HG02884 (cell line): ENCODE data around the gene PSMB3.
"Not testable (repeated sequence)": the region's sequence is repeated elsewhere in the genome, so short reads cannot be mapped to it uniquely, and the experiment has no call there.

ENCODE experiments used
- ATAC-seq: cut with Tn5 transposase; IDR thresholded peaks from one replicate; pipeline ENCODE4 v1.9.1; 2021; ENCODE audit warnings: mild to moderate bottlenecking, moderate library complexity; ENCODE audit not compliant: unreplicated experiment

Gene PSMB3

DNA sequence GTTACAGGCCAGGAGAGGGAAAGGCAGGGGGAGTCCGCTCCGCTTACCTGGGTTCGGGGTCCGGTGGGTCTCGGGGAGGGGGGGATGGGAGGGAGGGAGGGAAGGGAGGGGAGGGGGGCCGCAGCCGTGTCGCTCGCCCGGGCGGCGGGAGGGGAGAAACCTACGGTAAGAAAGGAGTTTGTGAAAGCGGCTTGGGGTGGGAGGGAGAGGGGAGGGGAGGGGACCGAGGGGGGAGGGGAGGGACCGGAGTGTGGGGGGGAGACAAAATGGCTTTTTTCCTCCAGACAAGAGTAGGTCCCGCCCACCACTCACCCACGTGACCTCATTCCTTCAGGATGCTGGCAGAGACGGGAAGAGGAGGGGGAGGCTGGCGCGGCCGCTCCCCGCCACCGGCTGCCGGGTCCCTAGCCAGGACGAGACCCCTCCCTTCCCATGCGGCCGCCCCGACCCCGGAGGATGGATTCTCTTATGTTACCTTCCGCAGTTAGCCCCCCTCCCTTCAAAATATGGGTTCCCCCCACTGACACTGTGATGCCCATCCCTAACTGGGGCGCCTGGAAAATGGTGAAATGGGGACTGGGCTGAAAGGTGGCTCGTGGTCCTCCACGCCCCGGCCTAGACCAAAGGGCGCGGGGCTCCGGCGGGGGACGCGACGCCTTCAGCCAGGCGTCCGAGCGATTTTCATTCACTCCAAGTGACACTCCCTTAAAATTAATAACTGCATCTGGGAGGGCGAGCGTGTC is 4.2 kb upstream of the PSMB3 start, which contains the start of gene PCGF2:
Gene PCGF2 (minus strand): TSS at position 188 of the 743 bp plus-strand sequence. CDS start 7,934 bp downstream, outside the sequence.
- no peak for ATAC-seq

- no peak for ATAC-seq
Observed at GRCh38 chr17:38748892-38749222, 3.7 kb upstream of the PSMB3 start.

DNA sequence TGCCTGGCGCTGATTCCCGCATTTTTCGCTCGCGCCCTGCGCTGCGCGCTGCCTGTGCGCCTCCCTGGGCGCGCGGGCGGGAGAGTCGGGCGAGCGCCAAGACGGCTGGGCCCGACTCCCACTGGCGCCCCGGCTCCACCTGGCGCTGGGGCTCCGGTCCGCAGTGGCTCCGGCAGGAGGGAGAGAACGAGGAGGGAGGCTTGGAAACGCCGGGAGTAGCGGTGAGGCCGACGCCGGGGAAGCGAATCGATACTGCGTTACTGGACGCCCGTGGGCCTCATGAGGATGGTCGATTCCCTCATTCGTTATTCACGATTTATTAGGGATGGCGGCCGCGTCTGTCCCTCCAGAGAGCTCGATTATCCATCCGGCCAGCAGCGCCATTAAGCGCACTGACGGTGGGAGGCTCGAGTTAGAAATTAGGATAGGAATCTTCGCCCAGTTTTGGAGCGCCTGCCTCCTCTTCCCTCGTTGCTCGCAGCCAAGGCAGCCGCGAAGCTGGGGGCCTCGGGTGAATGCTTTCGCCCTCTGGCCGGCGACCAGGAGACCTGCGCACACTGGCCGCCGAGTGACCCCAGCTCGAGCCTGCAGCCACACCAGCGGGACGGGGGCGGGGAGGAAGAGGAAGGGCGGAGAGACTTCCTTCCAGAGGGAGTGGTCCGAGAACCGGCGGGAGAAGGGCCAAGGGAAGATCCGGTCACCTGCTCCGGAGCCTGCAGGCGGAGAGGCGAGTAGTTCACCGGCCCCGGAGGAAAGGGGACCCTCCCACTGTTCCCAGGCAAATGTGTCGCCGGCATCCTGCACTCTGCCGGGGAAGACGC is 3.1 kb upstream of the PSMB3 start:
- ATAC-seq: no peak

DNA sequence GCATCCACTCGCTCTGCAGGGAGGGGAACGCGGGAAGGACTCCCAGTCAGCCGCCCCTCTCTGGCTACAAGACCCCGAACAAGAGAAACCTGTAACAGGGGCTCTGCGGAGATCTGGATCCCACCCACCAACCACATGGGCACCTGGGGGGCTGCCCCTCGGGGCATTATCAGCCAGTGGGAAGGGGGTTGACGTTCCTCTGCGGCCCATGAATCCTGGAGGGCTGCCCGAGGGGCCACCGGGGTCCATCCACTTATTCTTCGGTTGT is 2.6 kb upstream of the PSMB3 start:
- no peak for ATAC-seq

- ATAC-seq: no peak
Observed at GRCh38 chr17:38750312-38751121, 2.0 kb upstream of the PSMB3 start.

DNA sequence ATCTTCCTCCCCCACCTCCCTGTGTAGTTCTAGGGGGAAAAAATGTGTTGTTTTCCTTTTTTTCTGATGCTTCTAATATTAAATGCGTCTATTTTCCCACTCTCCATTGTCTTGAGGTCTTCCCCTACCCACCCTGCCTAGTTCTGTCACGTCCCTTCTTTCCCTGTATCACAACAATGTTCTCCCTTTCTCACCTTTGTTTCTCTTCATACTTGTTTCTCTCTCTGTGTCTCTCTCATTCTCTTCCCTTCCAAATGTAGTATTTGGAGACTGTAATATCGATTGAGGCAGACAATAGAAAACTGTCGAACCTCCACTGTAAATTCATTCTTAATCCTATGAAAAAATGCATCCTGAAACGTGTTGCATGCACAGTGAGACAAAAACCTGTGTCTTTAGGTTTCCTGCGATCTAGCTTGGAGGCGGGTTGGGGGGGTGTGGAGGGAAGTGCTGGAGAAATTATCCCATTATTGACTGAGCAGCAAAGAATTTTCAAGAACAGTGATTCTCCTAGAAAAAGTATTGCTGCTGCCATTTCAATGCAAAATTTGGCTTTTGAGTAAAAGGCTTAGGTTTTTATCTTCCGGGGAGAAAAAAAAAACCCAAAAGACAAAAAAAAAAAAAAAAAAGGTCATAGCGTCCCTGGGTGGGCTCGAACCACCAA is 1.3 kb upstream of the PSMB3 start:
- ATAC-seq: no peak

DNA sequence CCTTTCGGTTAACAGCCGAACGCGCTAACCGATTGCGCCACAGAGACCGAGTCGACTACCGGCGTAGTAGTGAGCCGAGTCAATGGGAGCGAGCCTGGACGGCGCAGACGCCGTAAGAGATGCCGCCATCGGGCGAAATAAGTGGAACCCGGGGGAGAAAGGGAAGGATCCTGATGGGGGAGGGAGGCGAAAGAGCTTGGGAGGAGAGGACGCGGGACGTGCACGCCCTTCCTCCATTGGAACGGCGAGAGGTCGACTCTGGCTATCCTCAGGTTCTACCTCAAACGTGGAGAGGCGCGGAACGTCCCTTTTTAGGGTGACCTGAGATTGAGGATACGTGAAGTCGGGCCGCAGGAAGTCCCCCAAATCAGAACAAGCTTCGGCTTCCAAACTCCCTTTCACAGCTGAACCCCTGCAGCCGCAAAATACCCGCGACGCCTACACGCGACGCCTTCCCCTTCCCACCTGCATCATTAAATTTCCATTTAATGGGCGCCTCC is 683 bp upstream of the PSMB3 start:
- no peak for ATAC-seq

- no peak for ATAC-seq
Observed at GRCh38 chr17:38753071-38753506, 548 bp downstream of the PSMB3 start.

DNA sequence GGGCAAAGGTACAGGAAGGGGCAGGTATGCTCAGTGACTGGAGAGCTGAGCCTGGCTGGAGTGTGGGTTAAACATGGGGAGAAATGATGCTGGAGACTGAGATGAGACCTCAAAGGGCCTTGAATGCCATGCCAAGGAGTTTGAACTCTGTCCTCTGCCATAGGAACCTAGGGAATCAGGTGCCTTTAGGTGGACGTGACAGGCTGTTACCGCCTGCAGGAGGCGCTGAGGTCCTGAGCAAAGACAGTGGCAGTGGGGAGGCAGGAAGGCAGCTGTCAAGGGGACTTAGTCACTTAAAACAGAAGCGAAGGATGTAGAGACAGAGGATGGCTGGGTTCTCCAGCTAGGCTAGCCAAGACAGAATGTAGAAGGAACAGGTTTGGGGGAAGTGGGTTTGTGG is 9.1 kb downstream of the PSMB3 start:
- no peak for ATAC-seq

DNA sequence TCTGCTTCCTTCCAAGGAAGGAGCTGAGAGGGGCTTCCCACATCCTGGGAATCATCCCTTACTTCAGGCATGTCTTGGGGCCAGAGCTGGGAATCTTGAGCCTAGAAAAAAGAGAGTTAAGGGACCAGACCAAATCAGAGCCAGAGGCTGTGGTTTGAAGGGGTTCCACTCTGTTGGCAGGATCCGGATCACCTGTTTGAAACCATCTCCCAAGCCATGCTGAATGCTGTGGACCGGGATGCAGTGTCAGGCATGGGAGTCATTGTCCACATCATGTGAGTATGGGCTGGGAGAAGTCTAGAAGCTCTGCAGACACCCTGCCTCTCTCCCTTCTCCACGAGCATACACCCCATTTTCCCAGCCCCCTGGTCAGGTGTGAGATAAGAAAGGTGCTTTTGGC is 9.7 kb downstream of the PSMB3 start:
- ATAC-seq: no peak

GRCh38 chr17:38766341-38766740 is 13.8 kb downstream of the PSMB3 start:
- ATAC-seq: no peak

- no peak for ATAC-seq
Observed at GRCh38 chr17:38768417-38768816, 15.9 kb downstream of the PSMB3 start.

GRCh38 chr17:38773258-38773657 is 20.7 kb downstream of the PSMB3 start:
- no peak for ATAC-seq

DNA sequence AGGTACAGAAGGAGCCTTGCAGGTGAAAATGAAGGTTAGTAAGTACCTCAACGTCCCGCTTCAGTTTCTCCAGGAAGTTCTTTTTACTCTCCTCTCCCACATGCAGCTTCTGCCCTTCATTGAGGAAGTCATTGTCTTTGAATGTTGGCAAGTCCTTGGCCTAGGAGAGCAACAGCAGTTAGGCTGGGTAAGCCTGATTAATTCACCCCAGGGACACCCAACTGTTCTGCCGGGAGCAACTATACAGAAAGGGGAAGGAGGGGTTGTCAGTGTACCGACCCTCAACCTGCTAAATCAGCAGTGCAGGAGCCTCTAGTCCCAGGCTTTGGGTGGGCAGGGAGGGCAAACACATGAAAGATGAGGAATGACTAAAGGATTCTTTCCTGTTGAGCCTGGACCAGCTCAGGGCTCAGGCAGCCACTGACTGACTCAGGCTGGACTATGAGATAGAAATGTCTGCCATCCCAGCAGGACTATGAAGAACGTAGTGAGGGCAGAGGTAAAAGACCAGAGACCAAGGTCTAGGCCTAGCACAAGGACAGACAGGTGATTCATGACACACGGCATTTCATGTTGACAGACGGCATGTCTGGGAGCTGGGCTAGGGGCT is 25.2 kb downstream of the PSMB3 start:
- no peak for ATAC-seq

DNA sequence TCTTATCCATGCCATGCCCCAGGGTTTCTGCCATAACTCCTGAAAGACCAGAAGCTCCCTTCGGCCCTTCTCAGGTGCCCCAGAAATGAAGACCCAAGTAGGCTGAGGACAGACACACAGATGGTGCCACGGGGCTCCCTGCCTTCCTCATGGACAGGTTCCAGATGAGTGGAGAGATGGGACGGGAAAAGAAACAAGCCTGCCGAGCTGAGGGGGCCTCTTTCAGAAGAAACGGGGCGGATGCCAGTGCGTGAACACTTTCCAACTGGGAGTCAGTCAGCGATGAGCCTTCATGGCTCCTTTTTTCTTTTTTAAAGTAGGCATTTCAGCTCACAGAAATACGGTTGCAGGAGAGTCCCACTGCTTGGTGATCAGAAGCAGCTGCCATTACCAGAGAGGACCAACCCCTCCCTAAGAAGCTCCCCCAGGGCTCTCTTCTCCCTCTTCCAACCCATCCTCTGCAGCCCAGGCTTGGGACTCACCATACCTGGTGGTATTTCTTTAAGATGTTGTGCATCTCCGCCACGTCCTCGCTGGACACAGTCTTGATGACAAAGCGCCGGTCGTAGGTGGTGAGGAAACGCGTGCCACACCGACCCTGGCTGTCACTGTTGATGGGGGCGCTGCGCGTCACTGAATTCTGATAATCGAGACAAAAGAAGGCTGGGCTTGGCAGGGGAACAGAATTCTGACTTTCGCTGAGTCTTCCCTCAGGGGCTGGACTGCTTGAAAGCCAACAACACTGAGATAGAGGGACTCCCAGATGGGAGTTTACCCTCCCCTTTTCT is 27.6 kb downstream of the PSMB3 start:
- ATAC-seq: no peak

DNA sequence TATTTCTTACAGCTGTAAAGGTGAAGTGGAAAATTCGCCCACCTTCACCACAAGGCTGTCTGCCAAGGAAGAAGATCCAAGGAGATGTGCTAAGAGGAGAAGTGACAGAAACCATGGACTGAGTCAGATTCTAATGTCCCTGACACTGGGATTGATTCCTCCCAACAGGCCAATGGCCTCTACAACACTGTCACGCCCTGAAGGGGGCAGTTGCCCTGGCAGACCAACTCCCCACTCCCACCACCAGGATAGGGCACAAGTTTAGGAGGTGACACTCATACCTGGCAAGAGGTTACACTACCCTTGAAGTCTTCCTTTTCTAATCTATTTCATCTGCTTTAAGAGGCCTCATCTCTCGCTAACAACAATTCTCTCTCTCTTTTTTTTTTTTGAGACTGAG is 30.7 kb downstream of the PSMB3 start:
- ATAC-seq: no peak

DNA sequence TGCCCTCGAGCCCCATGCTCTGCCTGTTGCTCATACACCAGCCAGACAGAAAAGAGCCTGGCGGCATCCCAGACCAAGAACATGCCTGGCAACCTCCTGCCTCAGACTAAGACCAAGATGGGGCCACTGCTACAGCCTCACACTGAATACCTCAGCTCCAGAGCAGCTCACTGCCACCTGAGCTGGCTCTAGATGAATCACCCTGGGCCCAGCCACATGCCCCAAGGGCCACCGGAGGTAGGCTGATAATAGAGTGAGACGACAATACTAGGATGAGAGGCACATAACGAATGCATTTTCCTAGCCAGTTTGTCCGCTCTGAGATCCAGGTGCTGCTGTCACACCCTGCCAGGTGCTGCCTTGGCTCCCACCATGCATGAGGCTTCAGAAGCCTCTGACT is 33.8 kb downstream of the PSMB3 start:
- no peak for ATAC-seq

DNA sequence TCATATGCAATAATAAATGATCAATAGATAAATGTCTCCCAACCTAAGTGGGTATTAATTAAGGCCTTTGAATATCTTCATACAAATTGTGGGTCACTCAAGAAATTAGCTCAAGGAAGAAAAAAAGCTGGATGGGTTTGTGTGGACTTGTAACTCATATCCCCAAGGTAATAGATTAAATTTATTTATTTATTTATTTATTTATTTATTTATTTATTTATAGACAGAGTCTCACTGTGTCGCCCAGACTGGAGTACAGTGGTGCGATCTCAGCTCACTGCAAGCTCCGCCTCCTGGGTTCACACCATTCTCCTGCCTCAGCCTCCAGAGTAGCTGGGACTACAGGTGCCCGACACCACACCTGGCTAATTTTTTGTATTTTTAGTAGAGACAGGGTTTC is 35.5 kb downstream of the PSMB3 start:
- not testable (repeated sequence) for ATAC-seq

DNA sequence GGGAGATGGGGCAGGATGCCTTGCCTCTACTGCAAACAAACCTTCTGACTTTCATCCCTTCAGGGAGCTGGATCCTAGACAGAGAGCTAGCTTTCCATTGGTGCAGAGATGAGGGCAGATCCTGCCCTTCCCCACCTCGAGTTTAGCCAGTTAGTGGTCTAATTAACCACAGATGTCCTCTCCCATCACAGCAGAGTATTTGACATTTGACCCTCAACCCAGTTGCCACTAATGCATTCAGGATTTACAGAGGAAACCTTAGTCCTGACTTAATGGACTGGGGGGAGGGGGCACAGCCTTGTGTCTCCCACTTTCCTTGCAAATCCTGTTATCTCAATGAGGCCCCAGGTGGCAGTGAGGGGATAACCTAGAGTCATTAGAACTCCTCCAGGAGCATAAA is 36.6 kb downstream of the PSMB3 start:
- ATAC-seq: no peak
